Measurements from ENCODE around the gene SDCBP2. TPM values are rescaled to one million over a fixed set of nuclear protein-coding genes. Genes with fewer than 3 reads are reported as not detected.

The SDCBP2 gene
- total RNA-seq, 1 donor from 2014 or later = 4.0 TPM

GRCh38 chr20:1373036-1373435, 44.1 kb upstream of the SDCBP2 start:
- H3K27ac Mint-ChIP-seq (ENCODE audit: unreplicated experiment) = no peak overlapping the region
- H3K4me1 Mint-ChIP-seq (ENCODE audit: low read depth, unreplicated experiment) = peaks cover 63% of the 10 kb centered on the region
- TF ChIP-seq CTCF (IDR thresholded peaks at IDR 0.05; ENCODE audit: partially characterized antibody, unreplicated experiment) = no peak
- peaks cover 4% of the 10 kb centered on the region for H3K36me3 Mint-ChIP-seq (ENCODE audit: unreplicated experiment)
- no peak for DNase-seq
- no peak overlapping the region for H3K4me3 Mint-ChIP-seq (ENCODE audit: unreplicated experiment)
- H3K9me3 Mint-ChIP-seq (ENCODE audit: unreplicated experiment) = peaks cover 12% of the 10 kb centered on the region
- H3K27me3 Mint-ChIP-seq (ENCODE audit: unreplicated experiment) = peaks cover 8% of the 10 kb centered on the region

- Mint-ChIP-seq H3K9me3 (ENCODE audit: unreplicated experiment) (peaks cover 12% of the 10 kb centered on the region), H3K27me3 (ENCODE audit: unreplicated experiment) (peaks cover 8% of the 10 kb centered on the region), H3K4me1 (ENCODE audit: low read depth, unreplicated experiment) (peaks cover 56% of the 10 kb centered on the region), H3K27ac (ENCODE audit: unreplicated experiment) (peak overlapping the region; percentile 52), H3K36me3 (ENCODE audit: unreplicated experiment) (peaks cover 13% of the 10 kb centered on the region), H3K4me3 (ENCODE audit: unreplicated experiment) (no peak overlapping the region)
- no peak for TF ChIP-seq CTCF (IDR thresholded peaks at IDR 0.05; ENCODE audit: partially characterized antibody, unreplicated experiment)
- no peak for DNase-seq
Observed at GRCh38 chr20:1371830-1372539, 43.0 kb upstream of the SDCBP2 start.

- Mint-ChIP-seq H3K27ac (ENCODE audit: unreplicated experiment) (peak overlapping the region; percentile 86), H3K4me1 (ENCODE audit: low read depth, unreplicated experiment) (peaks cover 51% of the 10 kb centered on the region), H3K27me3 (ENCODE audit: unreplicated experiment) (peaks cover 8% of the 10 kb centered on the region), H3K36me3 (ENCODE audit: unreplicated experiment) (peaks cover 13% of the 10 kb centered on the region), H3K4me3 (ENCODE audit: unreplicated experiment) (no peak overlapping the region), H3K9me3 (ENCODE audit: unreplicated experiment) (peaks cover 12% of the 10 kb centered on the region)
- no peak for DNase-seq
- TF ChIP-seq CTCF (IDR thresholded peaks at IDR 0.05; ENCODE audit: partially characterized antibody, unreplicated experiment) = no peak
Observed at GRCh38 chr20:1371202-1371782, 42.4 kb upstream of the SDCBP2 start.

- no peak for TF ChIP-seq CTCF (IDR thresholded peaks at IDR 0.05; ENCODE audit: partially characterized antibody, unreplicated experiment)
- H3K9me3 Mint-ChIP-seq (ENCODE audit: unreplicated experiment) = peaks cover 12% of the 10 kb centered on the region
- no peak overlapping the region for H3K4me3 Mint-ChIP-seq (ENCODE audit: unreplicated experiment)
- H3K4me1 Mint-ChIP-seq (ENCODE audit: low read depth, unreplicated experiment) = peaks cover 44% of the 10 kb centered on the region
- DNase-seq = no peak
- peaks cover 13% of the 10 kb centered on the region for H3K36me3 Mint-ChIP-seq (ENCODE audit: unreplicated experiment)
- H3K27me3 Mint-ChIP-seq (ENCODE audit: unreplicated experiment) = peaks cover 8% of the 10 kb centered on the region
- peak overlapping the region; percentile 97 for H3K27ac Mint-ChIP-seq (ENCODE audit: unreplicated experiment)
Observed at GRCh38 chr20:1370548-1371110, 41.7 kb upstream of the SDCBP2 start.

GRCh38 chr20:1369970-1370369, 41.0 kb upstream of the SDCBP2 start:
- peaks cover 39% of the 10 kb centered on the region for H3K4me1 Mint-ChIP-seq (ENCODE audit: low read depth, unreplicated experiment)
- peaks cover 15% of the 10 kb centered on the region for H3K9me3 Mint-ChIP-seq (ENCODE audit: unreplicated experiment)
- peak overlapping the region; percentile 97 for H3K27ac Mint-ChIP-seq (ENCODE audit: unreplicated experiment)
- H3K36me3 Mint-ChIP-seq (ENCODE audit: unreplicated experiment) = peaks cover 13% of the 10 kb centered on the region
- TF ChIP-seq CTCF (IDR thresholded peaks at IDR 0.05; ENCODE audit: partially characterized antibody, unreplicated experiment) = no peak
- H3K27me3 Mint-ChIP-seq (ENCODE audit: unreplicated experiment) = peaks cover 8% of the 10 kb centered on the region
- peak overlapping the region; percentile 63 for H3K4me3 Mint-ChIP-seq (ENCODE audit: unreplicated experiment)
- DNase-seq = peak; percentile 59
